Liver (tissue), 3 donors: ENCODE measurements around the gene ACACA.

ENCODE experiments used
- EGR1 ChIP-seq, 2 donors: IDR thresholded peaks; 2 replicates each; pipeline ENCODE4 v1.6.1; 2016 to 2018; ENCODE audit warnings: antibody characterized with exemption in 2 of 2, low read depth in 2 of 2
- FOXA1 ChIP-seq: IDR thresholded peaks from 2 replicates; pipeline ENCODE4 v1.6.1; 2016; ENCODE audit warnings: antibody characterized with exemption
- HNF4G ChIP-seq: IDR thresholded peaks from 2 replicates; pipeline ENCODE4 v1.6.1; 2016; ENCODE audit warnings: antibody characterized with exemption
- JUND ChIP-seq, 2 donors: IDR thresholded peaks; 2 replicates each; pipeline ENCODE4 v1.6.1; 2016; ENCODE audit warnings: antibody characterized with exemption in 2 of 2
- RAD21 ChIP-seq, 2 donors: IDR thresholded peaks; 2 replicates each; pipeline ENCODE4 v1.6.1; 2016; ENCODE audit warnings: antibody characterized with exemption in 2 of 2, mild to moderate bottlenecking in 2 of 2
- TAF1 ChIP-seq: conservative IDR thresholded peaks from 2 replicates; pipeline ENCODE4 v1.6.1; 2016; ENCODE audit warnings: antibody characterized with exemption, mild to moderate bottlenecking
- YY1 ChIP-seq: IDR thresholded peaks from 2 replicates; pipeline ENCODE4 v1.6.1; 2016; ENCODE audit warnings: antibody characterized with exemption, mild to moderate bottlenecking
- TF ChIP-seq, protein P1 (sequence below): fragments of 150-350 bp; IDR thresholded peaks from 2 replicates; pipeline ENCODE4 v1.5.1; 2017; ENCODE audit warnings: improper control_type of control experiment, low read depth, low read length; ENCODE audit not compliant: missing input control
- TF ChIP-seq, protein P2 (sequence below): IDR thresholded peaks from 2 replicates; pipeline ENCODE4 v1.6.1; 2016; ENCODE audit warnings: antibody characterized with exemption, mild to moderate bottlenecking
- TF ChIP-seq, protein P3 (sequence below): IDR thresholded peaks from 2 replicates; pipeline ENCODE4 v1.6.1; 2016; ENCODE audit warnings: antibody characterized with exemption
- donor health status: healthy.
- donor health status: healthy.

DNA sequence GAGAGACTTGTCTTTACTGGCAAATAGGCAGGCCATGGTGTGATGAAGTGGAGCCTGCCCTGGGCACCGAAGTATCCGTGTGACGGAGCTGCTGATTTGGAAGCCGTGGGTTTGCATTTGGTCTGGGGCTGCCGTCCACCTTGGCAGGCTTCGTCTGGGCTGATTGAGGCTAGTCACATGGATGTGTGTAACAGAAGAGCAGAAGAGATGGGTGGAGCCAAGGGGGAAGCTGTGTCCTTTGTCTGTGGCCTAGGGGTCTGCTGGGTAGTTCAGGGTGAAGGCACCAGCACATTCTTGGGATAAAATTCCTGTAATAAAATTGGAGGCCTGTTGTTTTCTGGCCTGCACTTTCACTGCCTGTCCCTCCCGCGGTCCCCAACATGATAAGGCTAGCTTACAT is 351.7 kb downstream of the ACACA start:
- TF ChIP-seq, protein P1, sequence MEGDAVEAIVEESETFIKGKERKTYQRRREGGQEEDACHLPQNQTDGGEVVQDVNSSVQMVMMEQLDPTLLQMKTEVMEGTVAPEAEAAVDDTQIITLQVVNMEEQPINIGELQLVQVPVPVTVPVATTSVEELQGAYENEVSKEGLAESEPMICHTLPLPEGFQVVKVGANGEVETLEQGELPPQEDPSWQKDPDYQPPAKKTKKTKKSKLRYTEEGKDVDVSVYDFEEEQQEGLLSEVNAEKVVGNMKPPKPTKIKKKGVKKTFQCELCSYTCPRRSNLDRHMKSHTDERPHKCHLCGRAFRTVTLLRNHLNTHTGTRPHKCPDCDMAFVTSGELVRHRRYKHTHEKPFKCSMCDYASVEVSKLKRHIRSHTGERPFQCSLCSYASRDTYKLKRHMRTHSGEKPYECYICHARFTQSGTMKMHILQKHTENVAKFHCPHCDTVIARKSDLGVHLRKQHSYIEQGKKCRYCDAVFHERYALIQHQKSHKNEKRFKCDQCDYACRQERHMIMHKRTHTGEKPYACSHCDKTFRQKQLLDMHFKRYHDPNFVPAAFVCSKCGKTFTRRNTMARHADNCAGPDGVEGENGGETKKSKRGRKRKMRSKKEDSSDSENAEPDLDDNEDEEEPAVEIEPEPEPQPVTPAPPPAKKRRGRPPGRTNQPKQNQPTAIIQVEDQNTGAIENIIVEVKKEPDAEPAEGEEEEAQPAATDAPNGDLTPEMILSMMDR, result no peak
- TF ChIP-seq RAD21 (IDR thresholded peaks at IDR 0.05), result no peak
- no peak for TF ChIP-seq YY1
- no peak for TF ChIP-seq EGR1 (IDR thresholded peaks at IDR 0.05; ENCODE audit: low read depth in 2 of 2)
- TF ChIP-seq, protein P2, sequence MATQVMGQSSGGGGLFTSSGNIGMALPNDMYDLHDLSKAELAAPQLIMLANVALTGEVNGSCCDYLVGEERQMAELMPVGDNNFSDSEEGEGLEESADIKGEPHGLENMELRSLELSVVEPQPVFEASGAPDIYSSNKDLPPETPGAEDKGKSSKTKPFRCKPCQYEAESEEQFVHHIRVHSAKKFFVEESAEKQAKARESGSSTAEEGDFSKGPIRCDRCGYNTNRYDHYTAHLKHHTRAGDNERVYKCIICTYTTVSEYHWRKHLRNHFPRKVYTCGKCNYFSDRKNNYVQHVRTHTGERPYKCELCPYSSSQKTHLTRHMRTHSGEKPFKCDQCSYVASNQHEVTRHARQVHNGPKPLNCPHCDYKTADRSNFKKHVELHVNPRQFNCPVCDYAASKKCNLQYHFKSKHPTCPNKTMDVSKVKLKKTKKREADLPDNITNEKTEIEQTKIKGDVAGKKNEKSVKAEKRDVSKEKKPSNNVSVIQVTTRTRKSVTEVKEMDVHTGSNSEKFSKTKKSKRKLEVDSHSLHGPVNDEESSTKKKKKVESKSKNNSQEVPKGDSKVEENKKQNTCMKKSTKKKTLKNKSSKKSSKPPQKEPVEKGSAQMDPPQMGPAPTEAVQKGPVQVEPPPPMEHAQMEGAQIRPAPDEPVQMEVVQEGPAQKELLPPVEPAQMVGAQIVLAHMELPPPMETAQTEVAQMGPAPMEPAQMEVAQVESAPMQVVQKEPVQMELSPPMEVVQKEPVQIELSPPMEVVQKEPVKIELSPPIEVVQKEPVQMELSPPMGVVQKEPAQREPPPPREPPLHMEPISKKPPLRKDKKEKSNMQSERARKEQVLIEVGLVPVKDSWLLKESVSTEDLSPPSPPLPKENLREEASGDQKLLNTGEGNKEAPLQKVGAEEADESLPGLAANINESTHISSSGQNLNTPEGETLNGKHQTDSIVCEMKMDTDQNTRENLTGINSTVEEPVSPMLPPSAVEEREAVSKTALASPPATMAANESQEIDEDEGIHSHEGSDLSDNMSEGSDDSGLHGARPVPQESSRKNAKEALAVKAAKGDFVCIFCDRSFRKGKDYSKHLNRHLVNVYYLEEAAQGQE, result no peak
- no peak for TF ChIP-seq FOXA1
- no peak for TF ChIP-seq JUND (IDR thresholded peaks at IDR 0.05)
- TF ChIP-seq TAF1, result no peak
- no peak for TF ChIP-seq HNF4G
- TF ChIP-seq, protein P3, sequence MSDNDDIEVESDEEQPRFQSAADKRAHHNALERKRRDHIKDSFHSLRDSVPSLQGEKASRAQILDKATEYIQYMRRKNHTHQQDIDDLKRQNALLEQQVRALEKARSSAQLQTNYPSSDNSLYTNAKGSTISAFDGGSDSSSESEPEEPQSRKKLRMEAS, result no peak
